KBM-7 (cell line): ENCODE measurements around the gene CEP97.
"Not testable (repeated sequence)": the region's sequence is repeated elsewhere in the genome, so short reads cannot be mapped to it uniquely, and the experiment has no call there.

Experiments
- DNase-seq: peaks from one replicate; pipeline ENCODE4 v3.0.0-alpha.2; 2015
- in situ Hi-C: fragments of 300-500 bp; cut with MboI; formaldehyde crosslinking; loops from 2 replicates; pipeline ENCODE4 v1.14.3; 2020; ENCODE audit warnings: low sequenced_read_pairs, low pct_unique_long_range_greater_than_20kb, mixed read lengths

CEP97 gene, protein sequence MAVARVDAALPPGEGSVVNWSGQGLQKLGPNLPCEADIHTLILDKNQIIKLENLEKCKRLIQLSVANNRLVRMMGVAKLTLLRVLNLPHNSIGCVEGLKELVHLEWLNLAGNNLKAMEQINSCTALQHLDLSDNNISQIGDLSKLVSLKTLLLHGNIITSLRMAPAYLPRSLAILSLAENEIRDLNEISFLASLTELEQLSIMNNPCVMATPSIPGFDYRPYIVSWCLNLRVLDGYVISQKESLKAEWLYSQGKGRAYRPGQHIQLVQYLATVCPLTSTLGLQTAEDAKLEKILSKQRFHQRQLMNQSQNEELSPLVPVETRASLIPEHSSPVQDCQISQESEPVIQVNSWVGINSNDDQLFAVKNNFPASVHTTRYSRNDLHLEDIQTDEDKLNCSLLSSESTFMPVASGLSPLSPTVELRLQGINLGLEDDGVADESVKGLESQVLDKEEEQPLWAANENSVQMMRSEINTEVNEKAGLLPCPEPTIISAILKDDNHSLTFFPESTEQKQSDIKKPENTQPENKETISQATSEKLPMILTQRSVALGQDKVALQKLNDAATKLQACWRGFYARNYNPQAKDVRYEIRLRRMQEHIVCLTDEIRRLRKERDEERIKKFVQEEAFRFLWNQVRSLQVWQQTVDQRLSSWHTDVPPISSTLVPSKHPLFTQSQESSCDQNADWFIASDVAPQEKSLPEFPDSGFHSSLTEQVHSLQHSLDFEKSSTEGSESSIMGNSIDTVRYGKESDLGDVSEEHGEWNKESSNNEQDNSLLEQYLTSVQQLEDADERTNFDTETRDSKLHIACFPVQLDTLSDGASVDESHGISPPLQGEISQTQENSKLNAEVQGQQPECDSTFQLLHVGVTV

GRCh38 chr3:101724329-101725193 is at the start of gene CEP97:
CEP97 (plus strand) TSS chr3:101724614; CDS start chr3:101724677, 63 bp downstream.
- DNase-seq = peak; percentile 95
- in situ Hi-C loops = no loop called here

DNA sequence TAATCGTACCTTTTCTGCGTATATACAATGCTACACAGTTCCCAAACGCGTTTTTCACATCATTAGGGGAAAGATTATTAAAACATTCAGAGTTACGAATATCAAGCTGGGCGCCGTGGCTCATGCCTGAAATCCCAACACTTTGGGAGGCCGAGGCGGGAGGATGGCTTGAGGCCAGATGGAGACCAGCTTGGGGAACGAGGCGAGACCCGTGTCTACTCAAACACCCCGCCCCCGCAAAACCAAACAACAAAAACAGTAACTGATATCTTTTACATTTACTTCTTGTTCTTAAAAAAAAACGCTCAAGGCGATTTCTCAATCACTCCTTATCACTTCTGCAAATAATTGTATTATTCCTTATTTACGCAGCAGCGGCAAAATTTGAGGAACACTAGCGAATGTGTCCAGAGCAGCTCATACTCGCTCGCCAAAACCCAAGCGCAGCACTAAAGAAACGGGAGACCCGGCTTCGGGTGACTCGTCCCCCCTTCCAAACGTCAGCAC is 48.7 kb upstream of the CEP97 start:
- DNase-seq = no peak
- in situ Hi-C loops = no loop called here

DNA sequence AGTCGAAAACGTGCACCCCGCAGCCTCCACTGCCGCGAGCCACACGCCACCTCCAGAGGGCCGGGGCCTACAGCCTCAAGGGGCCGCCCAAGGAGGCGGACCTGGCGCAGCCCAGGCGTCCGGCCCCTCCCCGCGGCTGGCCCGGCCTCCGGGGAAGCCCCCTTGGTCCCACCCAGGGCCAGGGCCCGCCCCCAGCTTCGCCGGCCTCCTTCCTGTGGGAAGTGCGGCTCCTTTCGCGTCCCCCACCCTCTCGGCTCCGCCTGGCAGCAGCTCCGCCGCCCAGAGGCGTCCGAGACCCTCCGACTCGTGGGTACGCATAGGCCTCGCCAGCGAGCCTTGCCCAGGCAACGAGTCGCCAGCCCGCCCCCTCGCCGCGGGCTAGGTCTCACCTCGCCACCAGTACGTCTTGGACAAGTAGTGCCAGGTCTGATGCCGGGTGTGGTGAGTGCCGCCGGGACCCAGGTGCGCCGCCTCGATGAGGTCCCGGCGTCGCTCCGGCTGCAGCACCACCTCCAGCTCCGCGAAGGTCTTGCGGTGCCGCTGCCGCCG is 48.1 kb upstream of the CEP97 start:
- in situ Hi-C loops = no loop called here
- peak; percentile 96 for DNase-seq

DNA sequence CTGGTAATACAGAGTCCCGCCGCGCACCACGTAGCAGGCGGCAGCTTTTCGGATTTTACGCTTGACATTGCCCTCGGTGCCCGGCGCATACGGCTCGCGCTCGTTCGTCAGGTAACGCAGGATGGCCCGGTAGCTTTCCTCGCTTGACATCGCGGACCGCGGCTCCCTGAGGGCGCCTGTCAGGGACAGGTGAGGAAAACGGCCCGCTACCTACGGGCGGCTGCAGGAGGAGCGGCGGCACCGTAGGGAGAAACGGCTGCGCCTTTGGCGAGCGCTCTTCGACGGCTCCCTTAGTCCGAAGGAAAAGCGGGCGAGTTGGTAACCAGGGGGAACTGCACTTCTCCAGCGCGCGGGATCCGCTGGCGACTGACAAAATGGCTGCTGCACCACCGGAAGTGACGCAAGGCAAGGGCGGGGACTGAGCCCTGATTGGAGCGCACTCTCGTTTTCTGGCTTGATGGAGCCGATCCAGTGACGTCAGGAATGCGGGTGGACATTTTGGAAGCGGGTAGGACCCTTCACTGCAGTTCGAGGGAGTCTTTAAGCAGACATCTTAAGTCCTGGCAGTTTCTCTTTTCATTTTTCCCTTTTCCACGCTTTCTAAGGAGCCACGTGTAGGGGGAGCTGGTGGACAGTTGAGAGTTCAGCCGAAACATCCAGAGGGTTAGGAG is 47.5 kb upstream of the CEP97 start, which contains the start of gene ZBTB11:
ZBTB11 (minus strand) TSS at position 368 of the 671 bp plus-strand sequence; CDS start at position 150, 218 bp downstream.
- in situ Hi-C loops = no loop called here
- DNase-seq = peak; percentile 99

DNA sequence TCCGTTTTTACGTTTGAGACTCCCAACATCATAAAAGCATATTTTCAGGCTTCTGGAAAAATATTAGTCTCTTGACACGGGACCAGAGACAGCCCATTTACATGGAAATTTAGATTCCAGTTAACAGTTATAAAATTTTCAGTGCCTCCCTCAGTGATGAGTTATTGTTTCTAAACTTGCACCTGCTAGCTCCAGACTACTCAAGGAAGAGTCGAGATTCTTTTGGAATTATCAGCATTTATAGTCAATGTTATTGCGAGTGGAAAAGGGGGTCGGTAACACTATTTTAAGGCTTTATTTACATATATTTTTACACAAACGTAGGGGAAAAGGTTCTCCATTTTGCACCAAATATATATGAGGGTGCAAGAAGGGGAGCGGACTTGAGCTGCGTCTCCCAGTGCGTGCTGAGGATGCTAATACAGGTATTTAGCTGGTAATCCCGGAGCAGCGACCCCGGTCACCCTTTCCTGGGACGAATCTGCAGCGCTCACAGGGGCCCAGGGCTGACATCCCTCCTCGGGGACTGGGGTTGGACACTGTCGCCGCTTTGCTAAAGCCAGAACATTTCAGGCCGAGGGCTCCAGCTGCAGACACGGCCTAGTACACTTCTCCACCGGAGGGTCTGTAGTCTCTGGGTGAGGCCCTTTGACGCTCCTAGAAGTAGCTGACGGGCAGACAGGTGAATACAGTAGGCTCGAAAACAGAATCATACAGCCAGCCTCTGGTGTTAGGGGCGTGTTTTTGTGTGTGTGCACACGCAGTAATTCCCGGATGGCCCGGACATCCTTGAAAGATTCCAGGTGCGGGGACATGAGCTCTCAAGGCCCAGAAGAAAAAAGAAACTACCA is 46.8 kb upstream of the CEP97 start:
- in situ Hi-C loops = no loop called here
- DNase-seq = peak; percentile 20

DNA sequence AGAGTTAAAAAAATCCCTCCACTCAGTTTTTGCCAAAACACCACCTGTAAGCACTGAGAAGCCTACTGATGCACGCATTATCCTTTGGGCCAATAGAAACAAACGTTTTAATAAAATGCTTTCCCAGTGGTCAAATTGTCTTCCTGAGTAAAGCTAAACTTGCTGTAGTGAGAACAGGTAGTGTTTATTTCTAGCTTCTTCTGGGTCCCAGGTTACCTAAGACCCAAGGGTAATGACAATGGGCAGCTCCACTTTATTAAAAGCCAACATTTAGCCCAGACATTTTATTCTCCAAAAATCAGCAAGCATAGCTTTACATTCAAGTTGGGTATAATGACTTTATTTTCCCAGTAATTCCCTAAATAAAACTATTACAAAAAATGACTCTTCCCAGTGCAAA is 45.6 kb upstream of the CEP97 start:
- DNase-seq, in situ Hi-C loops: not testable (repeated sequence)

- in situ Hi-C loops = no loop called here
- DNase-seq = no peak
Measured at GRCh38 chr3:101680466-101680865, 43.9 kb upstream of the CEP97 start.

DNA sequence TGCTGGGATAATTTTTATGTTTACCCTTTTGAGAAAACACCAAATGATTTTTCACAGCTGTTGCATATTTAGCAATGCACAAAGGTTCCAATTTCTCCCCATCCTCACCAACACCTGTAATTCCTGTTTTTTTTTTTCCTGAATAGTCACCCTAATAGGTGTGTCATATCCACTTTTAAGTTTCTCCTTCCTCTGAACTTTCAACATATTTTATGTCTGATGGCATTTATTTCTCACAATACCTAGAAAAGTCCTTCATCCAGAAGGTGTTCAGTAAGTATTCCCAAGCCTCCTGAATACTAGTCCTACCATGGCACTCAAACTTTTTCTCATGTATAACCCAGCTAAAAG is 39.4 kb upstream of the CEP97 start:
- in situ Hi-C loops = no loop called here
- no peak for DNase-seq

DNA sequence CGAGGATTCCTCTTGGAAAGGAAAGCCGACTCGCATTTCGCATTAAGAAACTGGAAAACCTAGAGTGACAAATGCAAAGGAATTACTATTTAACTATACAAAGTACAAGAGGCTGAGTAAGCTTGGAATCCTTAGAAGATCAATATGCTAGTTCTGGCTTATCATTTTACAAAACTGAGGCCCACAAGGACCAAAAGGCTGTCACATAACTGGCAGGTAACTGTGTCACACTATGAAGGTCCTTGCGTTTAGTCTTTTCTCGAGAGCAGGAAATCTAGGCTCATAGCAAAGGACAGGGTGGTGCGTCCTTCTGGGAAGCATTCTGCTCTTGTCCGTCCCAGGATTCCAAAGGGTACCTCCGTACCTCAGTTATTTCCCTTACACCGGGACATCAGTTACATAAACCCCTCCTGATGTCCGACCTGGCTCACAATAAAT is 38.5 kb upstream of the CEP97 start:
- DNase-seq = no peak

GRCh38 chr3:101687142-101687931 is 37.1 kb upstream of the CEP97 start:
- DNase-seq = no peak
- in situ Hi-C loops = no loop called here

More for the DNA sequence above, 38.5 kb upstream of the CEP97 start:
- in situ Hi-C loops = no loop called here

DNA sequence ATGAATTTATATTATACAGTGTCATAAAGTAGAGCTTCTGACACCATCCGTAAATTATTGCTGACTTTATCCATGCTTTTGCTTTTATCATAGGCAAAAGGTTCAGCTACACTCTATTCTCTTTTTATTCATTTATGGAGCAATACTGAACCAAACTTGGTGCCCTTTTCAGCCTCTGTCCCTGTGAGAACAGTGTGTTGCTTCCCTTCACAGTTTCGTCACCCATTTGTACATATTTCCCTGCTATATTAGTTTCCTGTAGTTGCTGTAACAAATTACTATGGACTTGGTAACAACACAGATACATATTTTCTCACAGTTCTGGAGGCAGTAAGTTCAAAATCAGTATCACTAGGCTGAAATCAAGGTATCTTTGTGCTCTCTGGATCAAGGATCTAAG is 35.1 kb upstream of the CEP97 start:
- in situ Hi-C loops = no loop called here
- no peak for DNase-seq

DNA sequence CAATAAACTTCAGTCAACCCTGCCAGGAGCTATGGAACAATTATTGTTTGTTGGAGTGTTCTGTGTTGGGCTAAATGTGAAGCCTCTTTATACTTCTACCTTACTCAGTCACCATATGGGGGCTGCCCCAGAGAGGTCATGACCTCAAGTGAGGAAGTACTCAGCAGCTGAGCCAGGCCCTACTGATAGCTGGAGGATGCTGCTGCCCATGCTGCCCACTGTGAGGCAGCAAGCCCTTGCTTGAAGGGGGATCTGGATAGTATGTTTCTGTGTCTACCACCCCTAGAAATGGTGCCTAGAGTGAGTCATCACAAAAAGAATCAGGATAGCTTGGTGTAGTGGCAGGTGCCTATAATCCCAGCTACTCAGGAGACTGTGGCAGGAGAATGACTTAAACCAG is 33.4 kb upstream of the CEP97 start:
- in situ Hi-C loops = no loop called here

DNA sequence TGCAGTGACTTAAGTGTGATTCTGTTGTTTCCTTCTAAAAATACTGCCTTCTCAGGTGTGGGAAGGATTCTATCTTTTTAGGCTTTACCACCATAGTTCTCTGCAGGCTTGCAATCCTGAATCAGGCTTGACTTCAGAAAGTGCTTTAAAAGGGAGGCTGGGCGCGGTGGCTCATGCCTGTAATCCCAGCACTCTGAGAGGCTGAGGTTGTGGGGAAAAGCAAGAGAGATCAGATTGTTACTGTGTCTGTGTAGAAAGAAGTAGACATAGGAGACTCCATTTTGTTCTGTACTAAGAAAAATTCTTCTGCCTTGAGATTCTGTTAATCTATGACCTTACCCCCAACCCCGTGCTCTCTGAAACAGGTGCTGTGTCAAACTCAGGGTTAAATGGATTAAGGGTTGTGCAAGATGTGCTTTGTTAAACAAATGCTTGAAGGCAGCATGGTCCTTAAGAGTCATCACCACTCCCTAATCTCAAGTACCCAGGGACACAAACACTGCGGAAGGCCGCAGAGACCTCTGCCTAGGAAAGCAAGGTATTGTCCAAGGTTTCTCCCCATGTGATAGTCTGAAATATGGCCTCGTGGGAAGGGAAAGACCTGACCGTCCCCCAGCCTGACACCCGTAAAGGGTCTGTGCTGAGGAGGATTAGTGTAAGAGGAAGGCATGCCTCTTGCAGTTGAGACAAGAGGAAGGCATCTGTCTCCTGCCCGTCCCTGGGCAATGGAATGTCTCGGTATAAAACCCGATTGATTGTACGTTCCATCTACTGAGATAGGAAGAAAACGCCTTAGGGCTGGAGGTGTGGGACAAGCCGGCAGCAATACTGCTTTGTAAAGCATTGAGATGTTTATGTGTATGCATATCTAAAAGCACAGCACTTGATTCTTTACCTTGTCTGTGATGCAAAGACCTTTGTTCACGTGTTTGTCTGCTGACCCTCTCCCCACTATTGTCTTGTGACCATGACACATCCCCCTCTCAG is 32.4 kb upstream of the CEP97 start:
- in situ Hi-C loops, DNase-seq: not testable (repeated sequence)

More for the DNA sequence above, 33.4 kb upstream of the CEP97 start:
- DNase-seq = peak; percentile 21

- peak; percentile 72 for DNase-seq
- in situ Hi-C loops = not testable (repeated sequence)
Measured at GRCh38 chr3:101693540-101693939, 30.9 kb upstream of the CEP97 start.

- DNase-seq = not testable (repeated sequence)
Measured at GRCh38 chr3:101694836-101695235, 29.6 kb upstream of the CEP97 start.

More at GRCh38 chr3:101694836-101695235, 29.6 kb upstream of the CEP97 start:
- in situ Hi-C loops = not testable (repeated sequence)
